HG02840 (cell line): ENCODE results near the gene TNPO1.

Experiments
- ATAC-seq: cut with Tn5 transposase; IDR thresholded peaks from one replicate; pipeline ENCODE4 v1.9.1; 2021; ENCODE audit warnings: mild to moderate bottlenecking, moderate library complexity, moderate number of reproducible peaks; ENCODE audit not compliant: unreplicated experiment, low FRiP score

The TNPO1 gene

GRCh38 chr5:72849546-72849945 lies 33.1 kb downstream of the TNPO1 start:
- ATAC-seq: no peak

- ATAC-seq: no peak
These were observed 33.7 kb downstream of the TNPO1 start for GRCh38 chr5:72850113-72850512.

GRCh38 chr5:72852356-72852755 lies 35.9 kb downstream of the TNPO1 start:
- ATAC-seq: no peak

GRCh38 chr5:72854419-72854818 lies 38.0 kb downstream of the TNPO1 start:
- no peak for ATAC-seq

GRCh38 chr5:72855821-72856220 lies 39.4 kb downstream of the TNPO1 start:
- ATAC-seq: no peak

GRCh38 chr5:72857396-72857795 lies 40.9 kb downstream of the TNPO1 start:
- ATAC-seq: no peak

- no peak for ATAC-seq
These were observed 42.7 kb downstream of the TNPO1 start for GRCh38 chr5:72859127-72859526.

- no peak for ATAC-seq
These were observed 44.0 kb downstream of the TNPO1 start for GRCh38 chr5:72860499-72860898.

- ATAC-seq: no peak
These were observed 55.0 kb downstream of the TNPO1 start for GRCh38 chr5:72871366-72872024.

GRCh38 chr5:72878854-72879253 lies 62.4 kb downstream of the TNPO1 start:
- ATAC-seq: no peak

GRCh38 chr5:72882989-72883388 lies 66.5 kb downstream of the TNPO1 start:
- no peak for ATAC-seq

GRCh38 chr5:72883850-72884249 lies 67.4 kb downstream of the TNPO1 start:
- ATAC-seq: no peak

- no peak for ATAC-seq
These were observed 68.4 kb downstream of the TNPO1 start for GRCh38 chr5:72884892-72885291.

GRCh38 chr5:72885824-72886223 lies 69.4 kb downstream of the TNPO1 start:
- no peak for ATAC-seq

- ATAC-seq: no peak
These were observed 72.1 kb downstream of the TNPO1 start for GRCh38 chr5:72888595-72888994.

- ATAC-seq: no peak
These were observed 72.9 kb downstream of the TNPO1 start for GRCh38 chr5:72889324-72889723.

- no peak for ATAC-seq
These were observed 76.4 kb downstream of the TNPO1 start for GRCh38 chr5:72892846-72893245.

GRCh38 chr5:72895758-72896157 lies 79.3 kb downstream of the TNPO1 start:
- ATAC-seq: no peak

GRCh38 chr5:72906806-72907205 lies 90.3 kb downstream of the TNPO1 start:
- ATAC-seq: no peak

- no peak for ATAC-seq
These were observed 92.2 kb downstream of the TNPO1 start for GRCh38 chr5:72908664-72909063.

- ATAC-seq: no peak
These were observed 100.9 kb downstream of the TNPO1 start for GRCh38 chr5:72917371-72917776.

GRCh38 chr5:72920690-72921502 lies 104.4 kb downstream of the TNPO1 start:
- no peak for ATAC-seq
